Natural killer cell treated with Interleukin-12 subunit alpha and Interleukin-12 subunit beta and Interleukin-15 and Interleukin-18, amount 100 ng/mL, for 72 hours (primary cell): ENCODE measurements around the gene RNF144B. TPM values are rescaled to one million over a fixed set of nuclear protein-coding genes. Genes with fewer than 3 reads are reported as not detected.

Experiments
- ATAC-seq, 2 donors: fragments of 150-1000 bp; cut with Tn5 transposase in 1 of 2; sonication (Bioruptor Pico), chemical (Tn5 transposase) in 1 of 2; 2 replicates each; pipeline ENCODE4 v1.10.0; 2021
- DNase-seq: peaks from one replicate; pipeline ENCODE4 v3.0.0; 2022; ENCODE audit warnings: low spot score
- H3K27ac Mint-ChIP-seq, 2 donors: 1 replicate in 1 of 2; 2 replicates in 1 of 2; pipeline ENCODE4 v1.8.0; 2022; ENCODE audit warnings: mixed read lengths in 2 of 2, mild to moderate bottlenecking in 1 of 2, moderate library complexity in 1 of 2
- H3K27me3 Mint-ChIP-seq, 2 donors: 1 replicate in 1 of 2; 2 replicates in 1 of 2; pipeline ENCODE4 v1.8.0; 2022; ENCODE audit warnings: mixed read lengths in 2 of 2
- H3K36me3 Mint-ChIP-seq: one replicate; pipeline ENCODE4 v1.8.0; 2022; ENCODE audit warnings: mixed read lengths
- H3K4me1 Mint-ChIP-seq, 2 donors: 1 replicate in 1 of 2; 2 replicates in 1 of 2; pipeline ENCODE4 v1.8.0; 2022; ENCODE audit warnings: low read depth in 2 of 2, mixed read lengths in 2 of 2, mild to moderate bottlenecking in 1 of 2
- H3K4me3 Mint-ChIP-seq: one replicate; pipeline ENCODE4 v1.8.0; 2022; ENCODE audit warnings: mixed read lengths
- H3K9me3 Mint-ChIP-seq: 2 replicates; pipeline ENCODE4 v1.8.0; 2022; ENCODE audit warnings: mixed read lengths
- total RNA-seq, 2 donors: library from RNA; stranded (reverse); gene quantifications; one replicate each; pipeline ENCODE4 v1.2.3, GENCODE V29; 2022

Gene RNF144B
- total RNA-seq, 2 donors from 2014 or later = 0.76 to 2.0 TPM

GRCh38 chr6:18424201-18424600, 37.1 kb downstream of the RNF144B start:
- DNase-seq (no peak), ATAC-seq (no peak)
- Mint-ChIP-seq H3K27me3 (peaks cover 6 to 8% of the 10 kb centered on the region in 2 donors), H3K9me3 (no peaks in the 10 kb centered on the region), H3K4me3 (no peak overlapping the region), H3K27ac (no peak overlapping the region), H3K36me3 (no peaks in the 10 kb centered on the region), H3K4me1 (peaks cover 0 to 2% of the 10 kb centered on the region in 2 donors)

- no peak for ATAC-seq
- Mint-ChIP-seq H3K36me3 (no peaks in the 10 kb centered on the region), H3K4me3 (no peak overlapping the region), H3K9me3 (no peaks in the 10 kb centered on the region), H3K27me3 (peaks cover 0 to 2% of the 10 kb centered on the region in 2 donors), H3K27ac (no peak overlapping the region), H3K4me1 (peaks cover 0 to 2% of the 10 kb centered on the region in 2 donors)
- DNase-seq = no peak
Measured at GRCh38 chr6:18425218-18425617, 38.1 kb downstream of the RNF144B start.

GRCh38 chr6:18427296-18427695, 40.1 kb downstream of the RNF144B start:
- no peak for DNase-seq
- Mint-ChIP-seq H3K9me3 (no peaks in the 10 kb centered on the region), H3K36me3 (no peaks in the 10 kb centered on the region), H3K27me3 (no peaks in the 10 kb centered on the region), H3K4me1 (peaks cover 0 to 2% of the 10 kb centered on the region in 2 donors), H3K4me3 (no peak overlapping the region), H3K27ac (no peak overlapping the region)
- no peak for ATAC-seq

- no peaks in the 10 kb centered on the region for H3K27me3 Mint-ChIP-seq
- H3K4me3 Mint-ChIP-seq = no peak overlapping the region
- ATAC-seq (no peak), DNase-seq (no peak)
- peaks cover 0 to 6% of the 10 kb centered on the region in 2 donors for H3K4me1 Mint-ChIP-seq
- H3K27ac Mint-ChIP-seq = no peak overlapping the region
- H3K9me3 Mint-ChIP-seq = no peaks in the 10 kb centered on the region
- no peaks in the 10 kb centered on the region for H3K36me3 Mint-ChIP-seq
Measured at GRCh38 chr6:18429655-18430297, 42.6 kb downstream of the RNF144B start.

- H3K9me3 Mint-ChIP-seq = no peaks in the 10 kb centered on the region
- no peak for DNase-seq
- peaks cover 0 to 6% of the 10 kb centered on the region in 2 donors for H3K4me1 Mint-ChIP-seq
- no peaks in the 10 kb centered on the region for H3K27me3 Mint-ChIP-seq
- H3K4me3 Mint-ChIP-seq = no peak overlapping the region
- H3K36me3 Mint-ChIP-seq = no peaks in the 10 kb centered on the region
- no peak overlapping the region for H3K27ac Mint-ChIP-seq
- no peak for ATAC-seq
Measured at GRCh38 chr6:18431581-18431980, 44.4 kb downstream of the RNF144B start.

- peaks cover 0 to 6% of the 10 kb centered on the region in 2 donors for H3K4me1 Mint-ChIP-seq
- no peak for ATAC-seq
- DNase-seq = no peak
- H3K27ac Mint-ChIP-seq = peak overlapping the region in 1 of 2 donors; percentile 47
- no peaks in the 10 kb centered on the region for H3K36me3 Mint-ChIP-seq
- no peak overlapping the region for H3K4me3 Mint-ChIP-seq
- H3K9me3 Mint-ChIP-seq = no peaks in the 10 kb centered on the region
- no peaks in the 10 kb centered on the region for H3K27me3 Mint-ChIP-seq
Measured at GRCh38 chr6:18432180-18432579, 45.0 kb downstream of the RNF144B start.

- DNase-seq (no peak), ATAC-seq (no peak)
- Mint-ChIP-seq H3K27ac (peak overlapping the region in 1 of 2 donors; percentile 47), H3K27me3 (no peaks in the 10 kb centered on the region), H3K9me3 (no peaks in the 10 kb centered on the region), H3K4me1 (peaks cover 0 to 6% of the 10 kb centered on the region in 2 donors), H3K4me3 (no peak overlapping the region), H3K36me3 (no peaks in the 10 kb centered on the region)
Measured at GRCh38 chr6:18432619-18433018, 45.5 kb downstream of the RNF144B start.

GRCh38 chr6:18433059-18433458, 45.9 kb downstream of the RNF144B start:
- DNase-seq (no peak), ATAC-seq (no peak)
- Mint-ChIP-seq H3K4me3 (no peak overlapping the region), H3K36me3 (no peaks in the 10 kb centered on the region), H3K4me1 (peaks cover 0 to 4% of the 10 kb centered on the region in 2 donors), H3K9me3 (no peaks in the 10 kb centered on the region), H3K27me3 (no peaks in the 10 kb centered on the region), H3K27ac (peak overlapping the region in 1 of 2 donors; percentile 47)

- no peak overlapping the region for H3K4me3 Mint-ChIP-seq
- peaks cover 0 to 9% of the 10 kb centered on the region in 2 donors for H3K4me1 Mint-ChIP-seq
- ATAC-seq (no peak), DNase-seq (no peak)
- H3K9me3 Mint-ChIP-seq = no peaks in the 10 kb centered on the region
- no peaks in the 10 kb centered on the region for H3K36me3 Mint-ChIP-seq
- H3K27me3 Mint-ChIP-seq = no peaks in the 10 kb centered on the region
- H3K27ac Mint-ChIP-seq = no peak overlapping the region
Measured at GRCh38 chr6:18436341-18436740, 49.2 kb downstream of the RNF144B start.

GRCh38 chr6:18439581-18439980, 52.4 kb downstream of the RNF144B start:
- ATAC-seq = no peak
- H3K36me3 Mint-ChIP-seq = no peaks in the 10 kb centered on the region
- H3K27me3 Mint-ChIP-seq = no peaks in the 10 kb centered on the region
- DNase-seq = no peak
- H3K4me1 Mint-ChIP-seq = peaks cover 5% of the 10 kb centered on the region in 2 donors
- H3K4me3 Mint-ChIP-seq = no peak overlapping the region
- H3K27ac Mint-ChIP-seq = no peak overlapping the region
- no peaks in the 10 kb centered on the region for H3K9me3 Mint-ChIP-seq

- no peaks in the 10 kb centered on the region for H3K36me3 Mint-ChIP-seq
Measured at GRCh38 chr6:18441251-18441979, 54.3 kb downstream of the RNF144B start.

GRCh38 chr6:18444111-18444510, 57.0 kb downstream of the RNF144B start:
- H3K27me3 Mint-ChIP-seq = no peaks in the 10 kb centered on the region

More at GRCh38 chr6:18441251-18441979, 54.3 kb downstream of the RNF144B start:
- H3K9me3 Mint-ChIP-seq = no peaks in the 10 kb centered on the region
- peaks cover 5% of the 10 kb centered on the region in 2 donors for H3K4me1 Mint-ChIP-seq
- H3K27me3 Mint-ChIP-seq = no peaks in the 10 kb centered on the region
- H3K4me3 Mint-ChIP-seq = no peak overlapping the region
- DNase-seq (no peak), ATAC-seq (no peak)
- no peak overlapping the region for H3K27ac Mint-ChIP-seq

GRCh38 chr6:18445228-18445627, 58.1 kb downstream of the RNF144B start:
- no peak for ATAC-seq
- H3K27me3 Mint-ChIP-seq = no peaks in the 10 kb centered on the region

More at GRCh38 chr6:18444111-18444510, 57.0 kb downstream of the RNF144B start:
- no peak for DNase-seq
- no peaks in the 10 kb centered on the region for H3K36me3 Mint-ChIP-seq
- no peaks in the 10 kb centered on the region for H3K9me3 Mint-ChIP-seq
- H3K4me3 Mint-ChIP-seq = no peak overlapping the region
- H3K27ac Mint-ChIP-seq = no peak overlapping the region
- peaks cover 5% of the 10 kb centered on the region in 2 donors for H3K4me1 Mint-ChIP-seq
- ATAC-seq = no peak

GRCh38 chr6:18446771-18447170, 59.6 kb downstream of the RNF144B start:
- no peak overlapping the region for H3K4me3 Mint-ChIP-seq
- H3K27me3 Mint-ChIP-seq = peaks cover 0 to 8% of the 10 kb centered on the region in 2 donors
- no peaks in the 10 kb centered on the region for H3K9me3 Mint-ChIP-seq
- ATAC-seq = no peak
- H3K36me3 Mint-ChIP-seq = no peaks in the 10 kb centered on the region
- no peak overlapping the region for H3K27ac Mint-ChIP-seq
- no peak for DNase-seq
- peaks cover 0 to 5% of the 10 kb centered on the region in 2 donors for H3K4me1 Mint-ChIP-seq

More at GRCh38 chr6:18445228-18445627, 58.1 kb downstream of the RNF144B start:
- Mint-ChIP-seq H3K4me1 (peaks cover 0 to 5% of the 10 kb centered on the region in 2 donors), H3K27ac (no peak overlapping the region), H3K36me3 (no peaks in the 10 kb centered on the region), H3K4me3 (no peak overlapping the region), H3K9me3 (no peaks in the 10 kb centered on the region)
- no peak for DNase-seq
